Activated naive CD4-positive, alpha-beta T cell treated with anti-CD3 and anti-CD28 coated beads, Interleukin-2, amount 10 ng/mL, durations not matched to agents 7 days and 5 days (primary cell): ENCODE data around the gene CAVIN4.

Source experiments
- CTCF ChIA-PET: fragments of 350-600 bp; sonication (Branson Sonifier 250); formaldehyde crosslinking; loops from one replicate; lab custom pipeline; 2021; ENCODE audit warnings: antibody characterized with exemption; lab: Charles Lee
- DNase-seq: peaks from one replicate; pipeline ENCODE4 v3.0.0-alpha.2; 2020
- H3K27ac Mint-ChIP-seq: one replicate; pipeline ENCODE4 v1.8.0; 2021; ENCODE audit warnings: mild to moderate bottlenecking, moderate library complexity, mixed read lengths
- H3K27me3 Mint-ChIP-seq: one replicate; pipeline ENCODE4 v1.8.0; 2021; ENCODE audit warnings: mild to moderate bottlenecking, mixed read lengths
- H3K36me3 Mint-ChIP-seq: one replicate; pipeline ENCODE4 v1.8.0; 2021; ENCODE audit warnings: mixed read lengths
- H3K4me1 Mint-ChIP-seq: one replicate; pipeline ENCODE4 v1.8.0; 2021; ENCODE audit warnings: mixed read lengths
- H3K4me3 Mint-ChIP-seq: one replicate; pipeline ENCODE4 v1.8.0; 2021; ENCODE audit warnings: mild to moderate bottlenecking, moderate library complexity, mixed read lengths
- H3K9me3 Mint-ChIP-seq: one replicate; pipeline ENCODE4 v1.8.0; 2021; ENCODE audit warnings: mixed read lengths

Gene CAVIN4

GRCh38 chr9:100600521-100601079, 22.7 kb downstream of the CAVIN4 start:
- Mint-ChIP-seq H3K27ac (no peak overlapping the region), H3K9me3 (no peaks in the 10 kb centered on the region), H3K27me3 (peaks cover 15% of the 10 kb centered on the region), H3K4me1 (peaks cover 19% of the 10 kb centered on the region), H3K4me3 (no peak overlapping the region), H3K36me3 (no peaks in the 10 kb centered on the region)
- DNase-seq = no peak
- CTCF ChIA-PET = interaction anchor here (0.7 to 4.9 kb wide), 8 partner anchors 10 to 714 kb away, joined by 3 to 43 read pairs (median 4); no protein-coding TSS in a partner anchor

- no peak overlapping the region for H3K4me3 Mint-ChIP-seq
- peaks cover 19% of the 10 kb centered on the region for H3K4me1 Mint-ChIP-seq
- no peaks in the 10 kb centered on the region for H3K36me3 Mint-ChIP-seq
- H3K9me3 Mint-ChIP-seq = no peaks in the 10 kb centered on the region
- CTCF ChIA-PET = interaction anchor here (0.6 to 4.9 kb wide), 11 partner anchors 11 to 713 kb away, joined by 3 to 43 read pairs (median 3); no protein-coding TSS in a partner anchor
- DNase-seq = peak; percentile 68
- peaks cover 15% of the 10 kb centered on the region for H3K27me3 Mint-ChIP-seq
- H3K27ac Mint-ChIP-seq = no peak overlapping the region
Measured at GRCh38 chr9:100601216-100601615, 23.3 kb downstream of the CAVIN4 start.

- DNase-seq = no peak
- Mint-ChIP-seq H3K4me1 (peaks cover 19% of the 10 kb centered on the region), H3K36me3 (no peaks in the 10 kb centered on the region), H3K9me3 (no peaks in the 10 kb centered on the region), H3K27ac (no peak overlapping the region), H3K4me3 (no peak overlapping the region), H3K27me3 (peaks cover 8% of the 10 kb centered on the region)
- CTCF ChIA-PET = interaction anchor here (1.1 to 4.9 kb wide), 5 partner anchors 18 to 709 kb away, joined by 3 to 43 read pairs (median 3); no protein-coding TSS in a partner anchor
Measured at GRCh38 chr9:100602342-100602801, 24.5 kb downstream of the CAVIN4 start.

- no peaks in the 10 kb centered on the region for H3K9me3 Mint-ChIP-seq
- no peak for DNase-seq
- H3K36me3 Mint-ChIP-seq = no peaks in the 10 kb centered on the region
- no peaks in the 10 kb centered on the region for H3K27me3 Mint-ChIP-seq
- no peaks in the 10 kb centered on the region for H3K4me1 Mint-ChIP-seq
- no peak overlapping the region for H3K4me3 Mint-ChIP-seq
- no peak overlapping the region for H3K27ac Mint-ChIP-seq
- CTCF ChIA-PET = no interaction called here
Measured at GRCh38 chr9:100605405-100605804, 27.5 kb downstream of the CAVIN4 start.

- Mint-ChIP-seq H3K4me1 (no peaks in the 10 kb centered on the region), H3K27me3 (peaks cover 3% of the 10 kb centered on the region), H3K27ac (no peak overlapping the region), H3K9me3 (peaks cover 12% of the 10 kb centered on the region), H3K4me3 (no peak overlapping the region), H3K36me3 (no peaks in the 10 kb centered on the region)
- no peak for DNase-seq
- CTCF ChIA-PET = no interaction called here
Measured at GRCh38 chr9:100619194-100619593, 41.3 kb downstream of the CAVIN4 start.

- CTCF ChIA-PET = interaction anchor here (1.4 kb wide), 1 partner anchor 18 kb away, joined by 5 read pairs; no protein-coding TSS in a partner anchor
- no peaks in the 10 kb centered on the region for H3K36me3 Mint-ChIP-seq
- H3K4me1 Mint-ChIP-seq = no peaks in the 10 kb centered on the region
- peaks cover 3% of the 10 kb centered on the region for H3K27me3 Mint-ChIP-seq
- H3K4me3 Mint-ChIP-seq = no peak overlapping the region
- peaks cover 12% of the 10 kb centered on the region for H3K9me3 Mint-ChIP-seq
- no peak overlapping the region for H3K27ac Mint-ChIP-seq
- no peak for DNase-seq
Measured at GRCh38 chr9:100619665-100620064, 41.8 kb downstream of the CAVIN4 start.

- CTCF ChIA-PET = no interaction called here
- Mint-ChIP-seq H3K9me3 (peaks cover 2% of the 10 kb centered on the region), H3K36me3 (no peaks in the 10 kb centered on the region), H3K4me3 (no peak overlapping the region), H3K4me1 (no peaks in the 10 kb centered on the region), H3K27me3 (no peaks in the 10 kb centered on the region), H3K27ac (no peak overlapping the region)
- DNase-seq = no peak
Measured at GRCh38 chr9:100623969-100624368, 46.1 kb downstream of the CAVIN4 start.

- Mint-ChIP-seq H3K4me3 (no peak overlapping the region), H3K27ac (no peak overlapping the region), H3K36me3 (no peaks in the 10 kb centered on the region), H3K9me3 (peaks cover 2% of the 10 kb centered on the region), H3K4me1 (no peaks in the 10 kb centered on the region), H3K27me3 (no peaks in the 10 kb centered on the region)
- no peak for DNase-seq
- CTCF ChIA-PET = no interaction called here
Measured at GRCh38 chr9:100626949-100627348, 49.1 kb downstream of the CAVIN4 start.

- CTCF ChIA-PET = no interaction called here
- no peak overlapping the region for H3K4me3 Mint-ChIP-seq
- H3K36me3 Mint-ChIP-seq = no peaks in the 10 kb centered on the region
- no peaks in the 10 kb centered on the region for H3K4me1 Mint-ChIP-seq
- H3K27me3 Mint-ChIP-seq = no peaks in the 10 kb centered on the region
- no peak overlapping the region for H3K27ac Mint-ChIP-seq
- DNase-seq = no peak
- no peaks in the 10 kb centered on the region for H3K9me3 Mint-ChIP-seq
Measured at GRCh38 chr9:100637787-100638186, 59.9 kb downstream of the CAVIN4 start.
